ENCODE data around the gene ZNF23. TPM values are rescaled to one million over a fixed set of nuclear protein-coding genes. Genes with fewer than 3 reads are reported as not detected.

Gene ZNF23
- total RNA-seq, 1 experiment from 2014 or later, result 9.6 TPM

GRCh38 chr16:71484006-71484893 is 22.2 kb upstream of the ZNF23 start:
- DNase-seq, result peak; percentile 84
- no peak overlapping the region for H4K91ac ChIP-seq (ENCODE audit: insufficient read length, low read depth, low read length)
- Mint-ChIP-seq H3K36me3 (ENCODE audit: insufficient read depth in 1 of 3, low read depth in 3 of 3) (no peaks in the 10 kb centered on the region), H3K27me3 (ENCODE audit: low read depth) (peaks cover 10% of the 10 kb centered on the region), H3K9me3 (no peaks in the 10 kb centered on the region), H3K4me3 (peak overlapping the region; percentile 74 to 87), H3K27ac (peak overlapping the region; percentile 66 to 85 (median 78); a peak in 6 of 7 replicates), H3K4me1 (peaks cover 11 to 12% of the 10 kb centered on the region in 2 experiments)
- no peak overlapping the region for H2BK120ac ChIP-seq (ENCODE audit: low read depth, low read length, poor library complexity, severe bottlenecking)
- no peak overlapping the region for H3T11ph ChIP-seq (ENCODE audit: low read length)
- H3K27me3 ChIP-seq (ENCODE audit: insufficient read depth, low read length), result no peaks in the 10 kb centered on the region; the same call in 1 of the 2 replicates
- no peak overlapping the region for H3K56ac ChIP-seq (ENCODE audit: insufficient read length, low read depth, low read length)
- H3K23ac ChIP-seq (ENCODE audit: insufficient read length, low read depth, low read length), result no peak overlapping the region
- no peaks in the 10 kb centered on the region for H3K79me1 ChIP-seq (ENCODE audit: insufficient read depth, low read depth, low read length, poor library complexity, severe bottlenecking)
- H3K4ac ChIP-seq (ENCODE audit: low read depth, low read length), result no peak overlapping the region
- no peak overlapping the region for H2BK12ac ChIP-seq (ENCODE audit: insufficient read length, low read depth, low read length)
- peak overlapping the region; percentile 34 for H3K27ac ChIP-seq (ENCODE audit: insufficient read length, low read depth, low read length)
- no peak for TF ChIP-seq CTCF (conservative IDR thresholded peaks at IDR 0.05)
- no peak overlapping the region for H2AK5ac ChIP-seq (ENCODE audit: insufficient read length, low read length)
- no peak overlapping the region for H2BK20ac ChIP-seq (ENCODE audit: low read depth, low read length, poor library complexity, severe bottlenecking)
- no peaks in the 10 kb centered on the region for H3K79me2 ChIP-seq (ENCODE audit: insufficient read depth, low read length)
- no CpG with 5 or more reads among the region's 44 CpGs for WGBS (ENCODE audit: extremely low coverage, insufficient read length, low lambda C conversion rate)
- peak overlapping the region; percentile 68 for H3K9ac ChIP-seq (ENCODE audit: extremely low read depth, insufficient read length, low read length)
- no peak overlapping the region for H4K8ac ChIP-seq (replicated peaks; ENCODE audit: insufficient read length, low read depth, low read length)
- H3K4me2 ChIP-seq (ENCODE audit: insufficient read depth, insufficient read length, low read length), result peak overlapping the region; percentile 86
- peak overlapping the region; percentile 7 for H2AFZ ChIP-seq (ENCODE audit: low read length)
- H3K4me1 ChIP-seq (ENCODE audit: insufficient read depth, low read length), result no peaks in the 10 kb centered on the region
- H3K14ac ChIP-seq (ENCODE audit: insufficient read depth, low read length), result peak overlapping the region; percentile 88
- no peak overlapping the region for H2BK5ac ChIP-seq (ENCODE audit: insufficient read length, low read length)
- H3K9me3 ChIP-seq (ENCODE audit: control insufficient read depth, low read depth, low read length), result no peaks in the 10 kb centered on the region
- H3K18ac ChIP-seq (ENCODE audit: insufficient read length, low read depth, low read length), result peak overlapping the region; percentile 86
- no peak overlapping the region for H2BK15ac ChIP-seq (ENCODE audit: low read depth, low read length)
- H3K23me2 ChIP-seq (ENCODE audit: insufficient read length, low read depth, low read length, poor library complexity, severe bottlenecking), result no peaks in the 10 kb centered on the region
- H4K20me1 ChIP-seq (ENCODE audit: control insufficient read depth, insufficient read depth, insufficient read length), result no peaks in the 10 kb centered on the region
- no peak overlapping the region for H4K5ac ChIP-seq (ENCODE audit: insufficient read length, low read depth, low read length)
